Measurements from ENCODE around the gene TSHZ2. TPM values are rescaled to one million over a fixed set of nuclear protein-coding genes. Genes with fewer than 3 reads are reported as not detected.

The TSHZ2 gene
- total RNA-seq, 4 donors from 2014 or later: 10.3 to 15.0 (median 12.9) TPM

- Histone ChIP-seq H3K4me3 (no peak overlapping the region), H3K27me3 (peaks cover 0 to 4% (median 0%) of the 10 kb centered on the region in 4 donors), H3K4me1 (peaks cover 0 to 9% (median 4%) of the 10 kb centered on the region in 4 donors), H3K9me3 (peaks cover 0 to 4% (median 0%) of the 10 kb centered on the region in 4 donors), H3K27ac (replicated peaks in 1 of 4) (no peak overlapping the region), H3K36me3 (no peaks in the 10 kb centered on the region)
- WGBS: 27% methylated on average over 3 of the region's 3 CpGs
- intact Hi-C loops (cut with DNase I): no loop called here
- no peak for DNase-seq (ENCODE audit: extremely low spot score)
- TF ChIP-seq POLR2AphosphoS5 (IDR thresholded peaks at IDR 0.05) (no peak), CTCF (IDR thresholded peaks at IDR 0.05) (no peak), EP300 (IDR thresholded peaks at IDR 0.05) (no peak), POLR2A (IDR thresholded peaks at IDR 0.05; ENCODE audit: low read depth) (no peak)
Measured at GRCh38 chr20:53042521-53042920, 70.4 kb downstream of the TSHZ2 start.

GRCh38 chr20:53044296-53044695, 72.1 kb downstream of the TSHZ2 start:
- WGBS: 87% methylated on average over 5 of the region's 5 CpGs
- peak; percentile 70 for DNase-seq (ENCODE audit: extremely low spot score)
- Histone ChIP-seq H3K36me3 (no peaks in the 10 kb centered on the region), H3K4me1 (peaks cover 0 to 9% (median 4%) of the 10 kb centered on the region in 4 donors), H3K4me3 (no peak overlapping the region), H3K27ac (replicated peaks in 1 of 4) (no peak overlapping the region), H3K27me3 (peaks cover 0 to 11% (median 0%) of the 10 kb centered on the region in 4 donors), H3K9me3 (peaks cover 0 to 4% (median 0%) of the 10 kb centered on the region in 4 donors)
- TF ChIP-seq EP300 (IDR thresholded peaks at IDR 0.05) (no peak), POLR2A (IDR thresholded peaks at IDR 0.05; ENCODE audit: low read depth) (no peak), POLR2AphosphoS5 (IDR thresholded peaks at IDR 0.05) (no peak), CTCF (IDR thresholded peaks at IDR 0.05) (no peak)
- intact Hi-C loops (cut with DNase I): no loop called here

GRCh38 chr20:53045941-53046340, 73.8 kb downstream of the TSHZ2 start:
- Histone ChIP-seq H3K27me3 (peaks cover 0 to 16% (median 0%) of the 10 kb centered on the region in 4 donors), H3K27ac (replicated peaks in 1 of 4) (no peak overlapping the region), H3K36me3 (no peaks in the 10 kb centered on the region), H3K4me1 (peaks cover 0 to 9% (median 4%) of the 10 kb centered on the region in 4 donors), H3K4me3 (no peak overlapping the region), H3K9me3 (peaks cover 0 to 4% (median 0%) of the 10 kb centered on the region in 4 donors)
- DNase-seq (ENCODE audit: extremely low spot score): peak; percentile 64
- TF ChIP-seq CTCF (IDR thresholded peaks at IDR 0.05): no peak
- intact Hi-C loops (cut with DNase I): no loop called here
- 41% methylated on average over 6 of the region's 7 CpGs for WGBS

- Histone ChIP-seq H3K27me3 (peaks cover 0 to 16% (median 0%) of the 10 kb centered on the region in 4 donors), H3K4me1 (no peaks in the 10 kb centered on the region), H3K9me3 (peaks cover 0 to 4% (median 0%) of the 10 kb centered on the region in 4 donors), H3K36me3 (no peaks in the 10 kb centered on the region), H3K27ac (replicated peaks in 1 of 4) (no peak overlapping the region), H3K4me3 (no peak overlapping the region)
- 85% methylated on average over 2 of the region's 2 CpGs for WGBS
- TF ChIP-seq CTCF (IDR thresholded peaks at IDR 0.05) (no peak), POLR2AphosphoS5 (IDR thresholded peaks at IDR 0.05) (no peak), EP300 (IDR thresholded peaks at IDR 0.05) (no peak), POLR2A (IDR thresholded peaks at IDR 0.05; ENCODE audit: low read depth) (no peak)
- no peak for DNase-seq (ENCODE audit: extremely low spot score)
- intact Hi-C loops (cut with DNase I): no loop called here
Measured at GRCh38 chr20:53047203-53047602, 75.0 kb downstream of the TSHZ2 start.

- intact Hi-C loops (cut with DNase I): no loop called here
Measured at GRCh38 chr20:53048387-53048786, 76.2 kb downstream of the TSHZ2 start.

More at GRCh38 chr20:53048387-53048786, 76.2 kb downstream of the TSHZ2 start:
- Histone ChIP-seq H3K27me3 (peaks cover 0 to 16% (median 0%) of the 10 kb centered on the region in 4 donors), H3K27ac (replicated peaks in 1 of 4) (no peak overlapping the region), H3K9me3 (peaks cover 0 to 4% (median 0%) of the 10 kb centered on the region in 4 donors), H3K4me1 (no peaks in the 10 kb centered on the region), H3K36me3 (no peaks in the 10 kb centered on the region), H3K4me3 (no peak overlapping the region)
- WGBS: 49% methylated on average over 7 of the region's 7 CpGs
- TF ChIP-seq EP300 (IDR thresholded peaks at IDR 0.05): no peak
- TF ChIP-seq CTCF (IDR thresholded peaks at IDR 0.05): no peak
- TF ChIP-seq POLR2A (IDR thresholded peaks at IDR 0.05; ENCODE audit: low read depth): no peak
- no peak for TF ChIP-seq POLR2AphosphoS5 (IDR thresholded peaks at IDR 0.05)
- DNase-seq (ENCODE audit: extremely low spot score): peak; percentile 74

Measured in esophagus muscularis mucosa (tissue), 4 donors.